K562 (cell line): Measurements from ENCODE around the gene SLBP. TPM values are rescaled to one million over a fixed set of nuclear protein-coding genes. Genes with fewer than 3 reads are reported as not detected.

ENCODE experiments used
- ATF7 ChIP-seq: fragments of 450-650 bp; IDR thresholded peaks from 2 replicates; pipeline ENCODE4 v1.7.1; 2014; ENCODE audit warnings: mild to moderate bottlenecking, moderate library complexity
- CBX8 ChIP-seq: fragments of 200-600 bp; sonication (generic); IDR thresholded peaks from 2 replicates; pipeline ENCODE4 v1.6.1; 2012; ENCODE audit warnings: borderline replicate concordance, mixed run types, low read depth, mild to moderate bottlenecking, moderate library complexity, mixed read lengths, low read length, control low read depth, inconsistent platforms; ENCODE audit not compliant: poor library complexity, severe bottlenecking; ENCODE audit errors: extremely low read depth
- FOXJ2 ChIP-seq: fragments of 200-800 bp; sonication (Bioruptor generic); IDR thresholded peaks from 2 replicates; pipeline ENCODE4 v1.6.1; 2016; ENCODE audit warnings: missing genetic modification characterization, missing compliant biosample characterization
- HEY1 ChIP-seq: fragments of 250-450 bp; sonication (Bioruptor Pico); IDR thresholded peaks from 2 replicates; pipeline ENCODE4 v1.5.0; 2020; ENCODE audit warnings: mild to moderate bottlenecking, moderate library complexity, borderline replicate concordance
- KAT7 ChIP-seq: sonication (generic); formaldehyde crosslinking; IDR thresholded peaks from 2 replicates; pipeline ENCODE4 v1.8.0; 2022; ENCODE audit warnings: missing genetic modification reagents, mild to moderate bottlenecking, borderline replicate concordance
- MECOM ChIP-seq: fragments of 250-450 bp; sonication (Bioruptor Pico); IDR thresholded peaks from 2 replicates; pipeline ENCODE4 v1.8.0; 2022; ENCODE audit warnings: inconsistent platforms
- MYC ChIP-seq, 2 experiments: fragments of 250-450 bp in 1 of 2; sonication (Bioruptor Pico) in 1 of 2; IDR thresholded peaks; 2 replicates each; pipeline versions ENCODE4 v1.5.1 to v1.6.1; 2012 to 2021; ENCODE audit warnings: low read depth in 2 of 2, borderline replicate concordance in 1 of 2, improper control_type of control experiment in 1 of 2, low read length in 1 of 2, mild to moderate bottlenecking in 1 of 2, moderate library complexity in 1 of 2
- NFATC3 ChIP-seq: fragments of 450-650 bp; IDR thresholded peaks from 2 replicates; pipeline ENCODE4 v1.6.1; 2017; ENCODE audit warnings: mild to moderate bottlenecking
- PHF20 ChIP-seq: fragments of 450-650 bp; IDR thresholded peaks from 2 replicates; pipeline ENCODE4 v1.6.1; 2018; ENCODE audit not compliant: partially characterized antibody
- POLR2B ChIP-seq: fragments of 450-650 bp; IDR thresholded peaks from 2 replicates; pipeline ENCODE4 v1.6.1; 2018; ENCODE audit warnings: low read depth; ENCODE audit not compliant: partially characterized antibody
- RBM14 ChIP-seq: fragments of 200-400 bp; formaldehyde crosslinking; IDR thresholded peaks from 2 replicates; pipeline ENCODE4 v1.6.1; 2018; ENCODE audit warnings: low read depth, mild to moderate bottlenecking, low read length, moderate library complexity, borderline replicate concordance; ENCODE audit not compliant: insufficient read depth
- RBM17 ChIP-seq: fragments of 200-400 bp; formaldehyde crosslinking; IDR thresholded peaks from 2 replicates; pipeline ENCODE4 v1.6.1; 2017; ENCODE audit warnings: low read depth, mild to moderate bottlenecking, low read length, borderline replicate concordance
- RUNX1 ChIP-seq: sonication (generic); IDR thresholded peaks from 2 replicates; pipeline ENCODE4 v1.6.1; 2016; ENCODE audit warnings: antibody characterized with exemption, low read depth
- SIX5 ChIP-seq, 2 experiments: IDR thresholded peaks; 2 replicates each; pipeline ENCODE4 v1.6.1; 2011; ENCODE audit warnings: low read length in 2 of 2, borderline replicate concordance in 1 of 2, low read depth in 1 of 2, mild to moderate bottlenecking in 1 of 2, moderate library complexity in 1 of 2; ENCODE audit not compliant: insufficient read depth in 1 of 2
- SNIP1 ChIP-seq: fragments of 450-650 bp; IDR thresholded peaks from 2 replicates; pipeline ENCODE4 v1.7.1; 2017; ENCODE audit warnings: low read depth, mild to moderate bottlenecking
- ZNF695 ChIP-seq: fragments of 450-650 bp; formaldehyde crosslinking; IDR thresholded peaks from 2 replicates; pipeline ENCODE4 v1.4.0; 2020; ENCODE audit warnings: mild to moderate bottlenecking, moderate library complexity
- ZNF707 ChIP-seq: fragments of 250-450 bp; sonication (Bioruptor Pico); conservative IDR thresholded peaks from 2 replicates; pipeline ENCODE4 v1.8.0; 2022; ENCODE audit warnings: inconsistent platforms, mild to moderate bottlenecking, moderate library complexity
- polyA plus RNA-seq, 8 experiments: library from polyadenylated mRNA; depleted of rRNA in 4 of 8; stranded (reverse) in 5 of 8; unstranded in 3 of 8; fragments of >200 nt; fragmentation: Nextera tagmentation in 2 of 8; fragmentation: Illumina TruSeq in 1 of 8; extraction: Ambion mirVana in 2 of 8; extraction: Trizol in 1 of 8; gene quantifications; 2 replicates each; pipeline versions ENCODE4 v1.2.1 to v1.2.3, GENCODE V29; 2011 to 2014; ENCODE audit warnings: inconsistent platforms in 1 of 8, missing spikeins in 1 of 8
- total RNA-seq, 7 experiments: library from RNA; depleted of rRNA in 6 of 7; stranded (reverse); fragments of >200 nt in 6 of 7; fragmentation: Illumina TruSeq in 2 of 7; extraction: Trizol in 2 of 7; gene quantifications; 2 replicates each; pipeline versions ENCODE4 v1.2.1 to v1.2.3, GENCODE V29; 2011 to 2021; ENCODE audit warnings: low replicate concordance in 1 of 7
- TF ChIP-seq, protein P1 (sequence below): fragments of 250-450 bp; sonication (Bioruptor Pico); IDR thresholded peaks from 2 replicates; pipeline ENCODE4 v1.4.0; 2020; ENCODE audit warnings: mild to moderate bottlenecking, moderate library complexity, borderline replicate concordance
- TF ChIP-seq, protein P2 (sequence below): fragments of 250-450 bp; sonication (Bioruptor Pico); IDR thresholded peaks from 2 replicates; pipeline ENCODE4 v1.8.0; 2021; ENCODE audit warnings: moderate library complexity, mild to moderate bottlenecking, inconsistent platforms
- TF ChIP-seq, protein P3 (sequence below): sonication (generic); formaldehyde crosslinking; IDR thresholded peaks from 2 replicates; pipeline ENCODE4 v1.8.1; 2023; ENCODE audit warnings: mild to moderate bottlenecking, missing genetic modification reagents
- TF ChIP-seq, protein P4 (sequence below): fragments of 450-650 bp; formaldehyde crosslinking; IDR thresholded peaks from 2 replicates; pipeline ENCODE4 v1.4.0; 2020; ENCODE audit warnings: mild to moderate bottlenecking

SLBP gene
- total and polyA plus RNA-seq, 9 of the 15 experiments (the other 6 are each of a cell fraction or from before 2014, with no cell fraction given), result 49.4 to 221 (median 162) TPM

DNA sequence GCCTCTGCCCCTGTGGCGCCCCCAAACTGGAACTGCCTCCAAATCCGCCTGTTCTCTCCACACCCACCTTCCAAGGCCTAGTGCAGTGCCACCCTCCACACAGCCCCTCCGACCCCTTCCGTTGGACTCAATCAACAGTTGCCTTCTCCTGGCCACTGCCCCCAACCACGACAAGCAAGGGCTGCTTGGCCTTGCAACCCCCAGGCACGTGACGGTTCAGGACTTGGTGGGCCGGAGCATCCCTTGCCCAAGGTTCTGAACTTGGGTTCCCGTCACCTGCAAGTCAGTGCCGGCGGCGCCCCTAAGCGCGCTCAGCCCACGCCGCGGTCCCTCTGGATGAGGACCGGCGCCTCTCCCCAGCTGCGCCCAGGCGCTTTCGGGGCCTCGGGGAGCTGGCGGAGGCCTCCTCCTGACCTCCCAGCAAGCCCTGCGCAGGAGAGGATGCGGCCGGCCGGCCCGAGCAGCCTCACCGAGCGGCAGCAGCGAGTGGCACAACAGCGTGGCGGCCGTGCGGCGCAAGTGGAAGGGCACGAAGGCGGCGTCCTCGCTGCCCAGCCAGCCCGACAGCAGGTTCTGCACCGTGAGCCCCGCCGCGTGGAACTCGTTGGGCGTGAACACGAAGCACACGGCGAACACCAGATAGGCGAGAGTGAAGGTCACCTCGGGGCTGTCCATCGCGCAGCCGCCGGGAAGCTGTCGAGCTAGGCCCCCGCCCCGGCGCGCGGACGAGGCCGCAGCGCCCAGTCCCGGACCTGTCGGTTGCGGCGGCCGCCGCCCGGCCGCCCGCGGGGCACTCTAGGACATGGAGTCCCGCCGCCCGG, 8.3 kb upstream of the SLBP start (continued):
- TF ChIP-seq, protein P1, sequence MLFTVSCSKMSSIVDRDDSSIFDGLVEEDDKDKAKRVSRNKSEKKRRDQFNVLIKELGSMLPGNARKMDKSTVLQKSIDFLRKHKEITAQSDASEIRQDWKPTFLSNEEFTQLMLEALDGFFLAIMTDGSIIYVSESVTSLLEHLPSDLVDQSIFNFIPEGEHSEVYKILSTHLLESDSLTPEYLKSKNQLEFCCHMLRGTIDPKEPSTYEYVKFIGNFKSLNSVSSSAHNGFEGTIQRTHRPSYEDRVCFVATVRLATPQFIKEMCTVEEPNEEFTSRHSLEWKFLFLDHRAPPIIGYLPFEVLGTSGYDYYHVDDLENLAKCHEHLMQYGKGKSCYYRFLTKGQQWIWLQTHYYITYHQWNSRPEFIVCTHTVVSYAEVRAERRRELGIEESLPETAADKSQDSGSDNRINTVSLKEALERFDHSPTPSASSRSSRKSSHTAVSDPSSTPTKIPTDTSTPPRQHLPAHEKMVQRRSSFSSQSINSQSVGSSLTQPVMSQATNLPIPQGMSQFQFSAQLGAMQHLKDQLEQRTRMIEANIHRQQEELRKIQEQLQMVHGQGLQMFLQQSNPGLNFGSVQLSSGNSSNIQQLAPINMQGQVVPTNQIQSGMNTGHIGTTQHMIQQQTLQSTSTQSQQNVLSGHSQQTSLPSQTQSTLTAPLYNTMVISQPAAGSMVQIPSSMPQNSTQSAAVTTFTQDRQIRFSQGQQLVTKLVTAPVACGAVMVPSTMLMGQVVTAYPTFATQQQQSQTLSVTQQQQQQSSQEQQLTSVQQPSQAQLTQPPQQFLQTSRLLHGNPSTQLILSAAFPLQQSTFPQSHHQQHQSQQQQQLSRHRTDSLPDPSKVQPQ (CRISPR knock-in tag), result no peak
- TF ChIP-seq RBM17, result no peak
- no peak for TF ChIP-seq POLR2B
- TF ChIP-seq, protein P2, sequence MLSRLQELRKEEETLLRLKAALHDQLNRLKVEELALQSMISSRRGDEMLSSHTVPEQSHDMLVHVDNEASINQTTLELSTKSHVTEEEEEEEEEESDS (CRISPR knock-in tag), result no peak
- no peak for TF ChIP-seq FOXJ2
- no peak for TF ChIP-seq HEY1 (CRISPR knock-in tag)
- no peak for TF ChIP-seq NFATC3
- no peak for TF ChIP-seq ZNF695 (CRISPR knock-in tag)
- TF ChIP-seq SNIP1, result no peak
- no peak for TF ChIP-seq ZNF707 (CRISPR knock-in tag)
- peak; percentile 73 for TF ChIP-seq MYC (IDR thresholded peaks at IDR 0.05; ENCODE audit: low read depth, low read length)
- TF ChIP-seq MYC (CRISPR knock-in tag; IDR thresholded peaks at IDR 0.05; ENCODE audit: borderline replicate concordance, low read depth), result peak; percentile 60; the same call in 1 of the 2 replicates
- TF ChIP-seq MECOM (CRISPR knock-in tag), result no peak
- peak; percentile 57 for TF ChIP-seq PHF20
- no peak for TF ChIP-seq ATF7
- TF ChIP-seq, protein P3, sequence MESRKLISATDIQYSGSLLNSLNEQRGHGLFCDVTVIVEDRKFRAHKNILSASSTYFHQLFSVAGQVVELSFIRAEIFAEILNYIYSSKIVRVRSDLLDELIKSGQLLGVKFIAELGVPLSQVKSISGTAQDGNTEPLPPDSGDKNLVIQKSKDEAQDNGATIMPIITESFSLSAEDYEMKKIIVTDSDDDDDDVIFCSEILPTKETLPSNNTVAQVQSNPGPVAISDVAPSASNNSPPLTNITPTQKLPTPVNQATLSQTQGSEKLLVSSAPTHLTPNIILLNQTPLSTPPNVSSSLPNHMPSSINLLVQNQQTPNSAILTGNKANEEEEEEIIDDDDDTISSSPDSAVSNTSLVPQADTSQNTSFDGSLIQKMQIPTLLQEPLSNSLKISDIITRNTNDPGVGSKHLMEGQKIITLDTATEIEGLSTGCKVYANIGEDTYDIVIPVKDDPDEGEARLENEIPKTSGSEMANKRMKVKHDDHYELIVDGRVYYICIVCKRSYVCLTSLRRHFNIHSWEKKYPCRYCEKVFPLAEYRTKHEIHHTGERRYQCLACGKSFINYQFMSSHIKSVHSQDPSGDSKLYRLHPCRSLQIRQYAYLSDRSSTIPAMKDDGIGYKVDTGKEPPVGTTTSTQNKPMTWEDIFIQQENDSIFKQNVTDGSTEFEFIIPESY, result peak; percentile 49; the same call in 1 of the 2 replicates
- TF ChIP-seq, protein P4, sequence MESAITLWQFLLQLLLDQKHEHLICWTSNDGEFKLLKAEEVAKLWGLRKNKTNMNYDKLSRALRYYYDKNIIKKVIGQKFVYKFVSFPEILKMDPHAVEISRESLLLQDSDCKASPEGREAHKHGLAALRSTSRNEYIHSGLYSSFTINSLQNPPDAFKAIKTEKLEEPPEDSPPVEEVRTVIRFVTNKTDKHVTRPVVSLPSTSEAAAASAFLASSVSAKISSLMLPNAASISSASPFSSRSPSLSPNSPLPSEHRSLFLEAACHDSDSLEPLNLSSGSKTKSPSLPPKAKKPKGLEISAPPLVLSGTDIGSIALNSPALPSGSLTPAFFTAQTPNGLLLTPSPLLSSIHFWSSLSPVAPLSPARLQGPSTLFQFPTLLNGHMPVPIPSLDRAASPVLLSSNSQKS, result no peak
- 0 out of 2 replicates have a peak, but pooled peaks have one; percentile 36 for TF ChIP-seq KAT7 (CRISPR knock-in tag)
- no peak for TF ChIP-seq CBX8
- TF ChIP-seq RUNX1, result no peak
- no peak for TF ChIP-seq SIX5 (IDR thresholded peaks at IDR 0.05; ENCODE audit: borderline replicate concordance in 1 of 2, insufficient read depth in 1 of 2, low read depth in 1 of 2, low read length in 2 of 2)
- TF ChIP-seq RBM14, result 0 out of 2 replicates have a peak, but pooled peaks have one; percentile 75
